Measurements from ENCODE around the gene ATP6V1F. TPM values are rescaled to one million over a fixed set of nuclear protein-coding genes. Genes with fewer than 3 reads are reported as not detected.

The ATP6V1F gene
- total and polyA plus RNA-seq, 3 donors from 2014 or later, result 133 to 414 (median 166) TPM

GRCh38 chr7:128902761-128903585 is 40.3 kb downstream of the ATP6V1F start:
- no peak for DNase-seq
- Histone ChIP-seq H3K27me3 (no peaks in the 10 kb centered on the region), H3K36me3 (ENCODE audit: low read depth, missing control alignments) (no peaks in the 10 kb centered on the region), H3K9me3 (no peaks in the 10 kb centered on the region), H3K4me3 (no peak overlapping the region), H3K4me1 (no peaks in the 10 kb centered on the region), H3K27ac (no peak overlapping the region)
- intact Hi-C loops (cut with DNase I; ENCODE audit: low total_unique reads), result no loop called here
- WGBS, 2 donors, result 80 to 89% methylated on average over 12 of the region's 12 CpGs
- TF ChIP-seq POLR2A (IDR thresholded peaks at IDR 0.05), result no peak
- no peak for TF ChIP-seq CTCF (IDR thresholded peaks at IDR 0.05)

GRCh38 chr7:128903621-128904361 is 41.1 kb downstream of the ATP6V1F start:
- intact Hi-C loops (cut with DNase I; ENCODE audit: low total_unique reads), result no loop called here
- 83 to 84% methylated on average over 7 to 14 of the region's 14 CpGs for WGBS, 2 donors

GRCh38 chr7:128904381-128905197 is 41.9 kb downstream of the ATP6V1F start:
- no peak for DNase-seq

More at GRCh38 chr7:128903621-128904361, 41.1 kb downstream of the ATP6V1F start:
- Histone ChIP-seq H3K36me3 (ENCODE audit: low read depth, missing control alignments) (no peaks in the 10 kb centered on the region), H3K9me3 (no peaks in the 10 kb centered on the region), H3K4me3 (no peak overlapping the region), H3K27me3 (no peaks in the 10 kb centered on the region), H3K27ac (no peak overlapping the region), H3K4me1 (no peaks in the 10 kb centered on the region)
- no peak for DNase-seq
- TF ChIP-seq POLR2A (IDR thresholded peaks at IDR 0.05) (no peak), CTCF (IDR thresholded peaks at IDR 0.05) (no peak)

More at GRCh38 chr7:128904381-128905197, 41.9 kb downstream of the ATP6V1F start:
- no peaks in the 10 kb centered on the region for H3K9me3 ChIP-seq
- no peaks in the 10 kb centered on the region for H3K4me1 ChIP-seq
- H3K36me3 ChIP-seq (ENCODE audit: low read depth, missing control alignments), result no peaks in the 10 kb centered on the region
- no peaks in the 10 kb centered on the region for H3K27me3 ChIP-seq
- 55 to 63% methylated on average over 8 of the region's 8 CpGs for WGBS, 2 donors
- intact Hi-C loops (cut with DNase I; ENCODE audit: low total_unique reads), result no loop called here
- no peak overlapping the region for H3K4me3 ChIP-seq
- H3K27ac ChIP-seq, result no peak overlapping the region
- no peak for TF ChIP-seq POLR2A (IDR thresholded peaks at IDR 0.05)
- TF ChIP-seq CTCF (IDR thresholded peaks at IDR 0.05), result peak; percentile 26 to 53 (median 43)

All from testis (tissue), 3 donors.